Measurements from ENCODE around the gene GNA12. TPM values are rescaled to one million over a fixed set of nuclear protein-coding genes. Genes with fewer than 3 reads are reported as not detected.
"Not testable (repeated sequence)": the region's sequence is repeated elsewhere in the genome, so short reads cannot be mapped to it uniquely, and the experiment has no call there.

The GNA12 gene
- total RNA-seq, 1 experiment from 2014 or later, result 35.5 TPM

DNA sequence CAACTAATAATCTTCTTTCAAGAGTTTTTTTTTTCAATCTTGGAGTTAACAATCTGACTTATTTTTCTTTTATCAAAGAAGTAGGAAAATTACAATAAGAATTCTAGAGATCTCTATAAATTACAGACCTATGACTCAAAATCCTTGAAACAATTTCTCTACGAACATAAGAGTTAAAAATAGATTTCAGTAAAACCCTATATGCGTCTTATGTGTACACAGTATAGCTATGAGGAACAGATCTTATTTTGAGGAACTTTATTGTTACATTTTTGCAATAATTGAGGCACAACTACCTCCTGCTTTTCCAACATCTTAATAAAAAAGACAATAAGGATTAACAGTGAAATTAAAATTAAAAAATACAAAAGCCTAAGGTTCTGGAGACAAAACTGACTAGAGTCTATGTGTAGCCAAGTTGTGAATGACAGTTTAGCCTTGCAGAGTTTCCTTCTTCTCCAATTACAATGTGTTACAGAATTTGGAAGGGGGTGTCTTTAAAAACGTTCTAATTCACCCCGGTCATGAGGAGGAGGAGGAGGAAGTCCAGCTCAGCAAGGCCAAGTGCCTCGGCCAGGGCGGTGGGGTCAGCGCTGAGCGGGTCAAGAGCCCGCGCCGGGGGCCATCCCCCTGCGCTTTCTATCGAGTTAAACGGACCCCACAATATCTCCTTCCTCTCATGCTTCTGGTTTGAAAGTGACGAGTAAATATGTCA is 115.6 kb downstream of the GNA12 start:
- H3K4me3 ChIP-seq (ENCODE audit: low read depth, low read length, poor library complexity, severe bottlenecking), result no peak overlapping the region
- ChIA-PET CTCF (no interaction called here), POLR2A (ENCODE audit: low non-redundant PET) (no interaction called here)
- DNase-seq (ENCODE audit: low spot score), result no peak
- H3K9me3 ChIP-seq (ENCODE audit: low read depth, low read length, poor library complexity, severe bottlenecking), result no peaks in the 10 kb centered on the region
- H3K36me3 ChIP-seq (ENCODE audit: insufficient read depth, low read length, poor library complexity, severe bottlenecking), result no peaks in the 10 kb centered on the region
- intact Hi-C loops (cut with micrococcal nuclease; ENCODE audit: unreplicated experiment), result no loop called here
- TF ChIP-seq EZH2 (IDR thresholded peaks at IDR 0.05; ENCODE audit: borderline replicate concordance, low read depth, low read length, poor library complexity, severe bottlenecking), result no peak
- TF ChIP-seq, protein P1, sequence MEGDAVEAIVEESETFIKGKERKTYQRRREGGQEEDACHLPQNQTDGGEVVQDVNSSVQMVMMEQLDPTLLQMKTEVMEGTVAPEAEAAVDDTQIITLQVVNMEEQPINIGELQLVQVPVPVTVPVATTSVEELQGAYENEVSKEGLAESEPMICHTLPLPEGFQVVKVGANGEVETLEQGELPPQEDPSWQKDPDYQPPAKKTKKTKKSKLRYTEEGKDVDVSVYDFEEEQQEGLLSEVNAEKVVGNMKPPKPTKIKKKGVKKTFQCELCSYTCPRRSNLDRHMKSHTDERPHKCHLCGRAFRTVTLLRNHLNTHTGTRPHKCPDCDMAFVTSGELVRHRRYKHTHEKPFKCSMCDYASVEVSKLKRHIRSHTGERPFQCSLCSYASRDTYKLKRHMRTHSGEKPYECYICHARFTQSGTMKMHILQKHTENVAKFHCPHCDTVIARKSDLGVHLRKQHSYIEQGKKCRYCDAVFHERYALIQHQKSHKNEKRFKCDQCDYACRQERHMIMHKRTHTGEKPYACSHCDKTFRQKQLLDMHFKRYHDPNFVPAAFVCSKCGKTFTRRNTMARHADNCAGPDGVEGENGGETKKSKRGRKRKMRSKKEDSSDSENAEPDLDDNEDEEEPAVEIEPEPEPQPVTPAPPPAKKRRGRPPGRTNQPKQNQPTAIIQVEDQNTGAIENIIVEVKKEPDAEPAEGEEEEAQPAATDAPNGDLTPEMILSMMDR (conservative IDR thresholded peaks at IDR 0.05; ENCODE audit: low read depth, low read length), result no peak
- TSS peak; percentile 16 for BruUV-seq (replicated peaks)
- no peak overlapping the region for H3K27ac ChIP-seq (ENCODE audit: low read depth, low read length, poor library complexity, severe bottlenecking)
- H3K4me1 ChIP-seq (ENCODE audit: insufficient read depth, low read length, poor library complexity, severe bottlenecking), result no peaks in the 10 kb centered on the region
- H3K27me3 ChIP-seq (replicated peaks; ENCODE audit: insufficient read depth, low read depth, low read length, poor library complexity), result no peaks in the 10 kb centered on the region

DNA sequence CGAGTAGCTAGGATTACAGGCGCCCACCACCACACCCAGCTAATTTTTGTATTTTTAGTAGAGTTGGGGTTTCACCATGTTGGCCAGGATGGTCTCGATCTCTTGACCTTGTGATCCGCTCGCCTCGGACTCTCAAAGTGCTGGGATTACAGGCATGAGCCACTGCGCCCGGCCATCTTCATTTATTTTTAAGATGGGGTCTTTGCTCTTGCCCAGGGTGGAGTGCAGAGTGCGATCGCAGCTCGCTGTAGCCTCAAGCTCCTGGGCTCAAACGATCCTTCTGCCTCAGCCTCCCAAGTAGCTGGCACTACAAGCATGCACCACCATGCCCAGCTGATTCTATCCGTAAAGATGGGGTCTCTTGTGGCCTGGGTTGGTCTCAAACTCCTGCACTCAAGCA is 116.9 kb downstream of the GNA12 start:
- H3K36me3 ChIP-seq (ENCODE audit: insufficient read depth, low read length, poor library complexity, severe bottlenecking); H3K9me3 ChIP-seq (ENCODE audit: low read depth, low read length, poor library complexity, severe bottlenecking); BruUV-seq (replicated peaks); H3K27ac ChIP-seq (ENCODE audit: low read depth, low read length, poor library complexity, severe bottlenecking); H3K4me3 ChIP-seq (ENCODE audit: low read depth, low read length, poor library complexity, severe bottlenecking); DNase-seq (ENCODE audit: low spot score); POLR2A ChIA-PET (ENCODE audit: low non-redundant PET); H3K27me3 ChIP-seq (replicated peaks; ENCODE audit: insufficient read depth, low read depth, low read length, poor library complexity); CTCF ChIA-PET; H3K4me1 ChIP-seq (ENCODE audit: insufficient read depth, low read length, poor library complexity, severe bottlenecking); intact Hi-C loops (cut with micrococcal nuclease; ENCODE audit: unreplicated experiment): not testable (repeated sequence)

DNA sequence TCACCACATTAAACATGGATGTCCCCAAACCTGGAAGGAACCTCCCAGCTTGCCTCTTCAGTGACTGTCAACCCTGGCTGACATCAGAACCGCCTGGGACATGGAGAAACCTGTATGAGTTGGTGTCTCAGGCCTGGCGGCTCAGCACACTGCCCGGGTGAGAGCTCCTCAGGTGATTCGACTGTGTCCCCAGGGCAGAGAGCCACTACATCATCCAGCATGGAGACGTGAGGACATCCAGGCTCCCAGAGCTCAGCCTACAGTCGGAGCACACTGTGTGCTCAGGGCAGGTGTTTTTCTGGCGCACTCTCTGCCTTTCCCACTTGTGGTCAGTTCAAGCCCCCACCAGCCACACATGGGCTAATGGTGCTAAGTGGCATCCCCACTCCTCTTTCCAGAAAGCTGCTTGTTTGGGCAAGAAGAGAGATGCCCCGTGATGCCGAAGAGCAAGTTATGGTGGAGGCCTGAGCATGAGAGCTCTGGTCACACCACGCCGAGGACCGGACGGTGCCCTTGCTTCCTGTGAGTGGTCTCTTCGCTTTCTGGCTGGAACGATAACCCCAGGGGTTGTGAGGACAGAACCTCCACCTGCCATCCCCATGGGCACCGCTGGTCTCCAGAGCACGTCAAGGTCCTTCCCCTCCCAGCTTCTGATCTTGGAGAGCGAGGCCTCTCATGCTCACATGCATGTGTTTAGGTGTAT is 117.6 kb downstream of the GNA12 start:
- ChIA-PET POLR2A (ENCODE audit: low non-redundant PET) (no interaction called here), CTCF (no interaction called here)
- Histone ChIP-seq H3K27me3 (replicated peaks; ENCODE audit: insufficient read depth, low read depth, low read length, poor library complexity) (no peaks in the 10 kb centered on the region), H3K36me3 (ENCODE audit: insufficient read depth, low read length, poor library complexity, severe bottlenecking) (no peaks in the 10 kb centered on the region), H3K4me3 (ENCODE audit: low read depth, low read length, poor library complexity, severe bottlenecking) (no peak overlapping the region), H3K9me3 (ENCODE audit: low read depth, low read length, poor library complexity, severe bottlenecking) (no peaks in the 10 kb centered on the region), H3K27ac (ENCODE audit: low read depth, low read length, poor library complexity, severe bottlenecking) (no peak overlapping the region), H3K4me1 (ENCODE audit: insufficient read depth, low read length, poor library complexity, severe bottlenecking) (no peaks in the 10 kb centered on the region)
- intact Hi-C loops (cut with micrococcal nuclease; ENCODE audit: unreplicated experiment), result no loop called here
- no TSS peak for BruUV-seq (replicated peaks)
- DNase-seq (ENCODE audit: low spot score), result no peak
- TF ChIP-seq EZH2 (IDR thresholded peaks at IDR 0.05; ENCODE audit: borderline replicate concordance, low read depth, low read length, poor library complexity, severe bottlenecking), result no peak
- TF ChIP-seq, protein P1 (conservative IDR thresholded peaks at IDR 0.05; ENCODE audit: low read depth, low read length), result no peak

Measured in A673 (cell line).